Brain microvascular endothelial cell (primary cell): ENCODE measurements around the gene PDP2.
A peak's percentile ranks its signal among the peaks of the same experiment; 100 is the strongest.

Experiments
- DNase-seq: peaks from one replicate; pipeline ENCODE4 v3.0.0-alpha.2; 2020
- H3K27ac ChIP-seq: fragments of 250-450 bp; sonication (Bioruptor Pico); 2 replicates; pipeline ENCODE4 v1.5.1; 2020; ENCODE audit warnings: mild to moderate bottlenecking, moderate library complexity
- H3K27me3 ChIP-seq: fragments of 250-450 bp; sonication (Bioruptor Pico); replicated peaks from 2 replicates; pipeline ENCODE4 v1.5.1; 2020; ENCODE audit warnings: mild to moderate bottlenecking
- H3K36me3 ChIP-seq: fragments of 250-450 bp; sonication (Bioruptor Pico); replicated peaks from 2 replicates; pipeline ENCODE4 v1.5.1; 2020; ENCODE audit warnings: mild to moderate bottlenecking
- H3K4me3 ChIP-seq: 2 replicates; pipeline ENCODE4 v1.5.1; 2011; ENCODE audit warnings: low read depth, mild to moderate bottlenecking, control low read depth, low read length, moderate library complexity
- in situ Hi-C: cut with HindIII; loops from 2 replicates; pipeline ENCODE4 v1.10.0; 2017; ENCODE audit warnings: low sequenced_read_pairs, low pct_ligation_motif_present
- TF ChIP-seq, protein P1 (sequence below): IDR thresholded peaks from 2 replicates; pipeline ENCODE4 v1.5.1; 2011; ENCODE audit warnings: low read depth, mild to moderate bottlenecking, moderate library complexity, low read length, control low read depth, inconsistent platforms; ENCODE audit errors: missing control alignments

The PDP2 gene

DNA sequence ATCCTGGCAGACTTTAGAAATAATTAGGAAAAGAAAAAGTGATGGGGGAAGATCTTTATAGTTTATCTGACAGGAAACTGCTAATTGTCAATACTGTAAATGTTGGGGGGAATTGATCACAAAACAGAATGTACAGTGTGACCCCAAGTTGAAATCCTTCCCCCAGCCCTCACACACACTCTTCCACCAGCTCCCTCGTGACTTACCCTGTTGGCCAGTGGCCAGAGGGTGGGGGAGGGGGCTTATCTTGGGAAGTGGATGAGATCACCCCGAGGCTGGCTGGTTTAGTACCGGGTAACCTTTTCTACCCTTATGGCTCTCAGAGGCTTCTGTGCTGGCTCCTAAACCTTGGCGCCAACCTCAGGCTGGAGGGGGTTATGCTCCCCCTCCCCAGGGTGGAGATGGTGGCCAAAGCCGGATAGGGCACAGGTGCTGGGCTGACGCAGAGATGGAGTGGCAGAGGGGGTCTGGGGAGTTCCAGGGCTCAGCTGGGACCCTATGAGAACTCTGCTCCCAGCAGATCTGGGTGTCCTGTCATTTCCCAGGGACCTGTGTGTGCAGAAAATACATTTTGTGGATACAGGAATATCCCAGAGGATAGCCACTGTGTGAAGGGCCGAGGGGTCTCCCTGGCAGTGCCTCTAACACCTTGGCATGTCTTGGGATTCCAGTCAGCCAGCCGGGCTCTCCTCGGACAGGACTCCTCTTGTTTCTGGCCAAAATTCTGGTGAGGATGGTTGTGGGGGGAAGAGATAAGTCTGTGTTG, 19.8 kb downstream of the PDP2 start:
- in situ Hi-C loops: no loop called here
- DNase-seq: peak; percentile 75
- no peak overlapping the region for H3K27ac ChIP-seq

DNA sequence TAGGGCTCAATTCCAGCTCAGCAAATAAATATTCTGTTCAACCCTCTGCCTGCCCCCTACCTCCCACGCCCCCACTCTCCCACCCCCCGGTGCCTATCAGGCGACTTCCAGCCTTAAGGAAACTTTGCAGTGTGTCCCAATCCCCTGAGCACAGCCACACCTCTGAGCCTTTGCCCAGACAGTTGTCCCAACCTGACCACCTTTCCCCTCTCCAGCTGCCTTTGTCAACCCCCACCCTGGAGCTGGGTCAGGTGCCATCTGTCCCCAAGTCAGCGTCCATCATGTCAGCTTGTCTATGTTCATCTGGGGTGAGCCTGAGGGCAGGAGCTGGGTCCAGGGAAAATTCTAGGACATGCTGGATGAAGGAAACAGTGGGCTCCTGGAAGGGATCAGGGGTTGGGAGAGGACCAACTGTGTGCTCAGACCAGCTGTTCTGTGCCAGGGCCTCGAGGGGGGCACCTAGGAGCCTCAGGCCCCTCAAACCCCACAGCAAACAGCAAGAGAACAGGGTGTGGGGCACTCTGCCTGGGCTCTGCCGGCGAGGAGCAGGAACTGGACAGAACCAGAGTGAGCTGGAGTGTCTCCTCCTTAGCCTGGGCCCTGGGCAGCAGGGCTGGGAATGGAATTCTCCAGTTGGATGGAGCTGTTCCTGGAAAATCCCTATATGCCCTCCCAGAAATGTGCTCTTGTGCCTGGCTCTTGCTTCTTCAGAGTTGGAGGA, 20.6 kb downstream of the PDP2 start:
- no peak for DNase-seq
- H3K27ac ChIP-seq: no peak overlapping the region
- TF ChIP-seq, protein P1, sequence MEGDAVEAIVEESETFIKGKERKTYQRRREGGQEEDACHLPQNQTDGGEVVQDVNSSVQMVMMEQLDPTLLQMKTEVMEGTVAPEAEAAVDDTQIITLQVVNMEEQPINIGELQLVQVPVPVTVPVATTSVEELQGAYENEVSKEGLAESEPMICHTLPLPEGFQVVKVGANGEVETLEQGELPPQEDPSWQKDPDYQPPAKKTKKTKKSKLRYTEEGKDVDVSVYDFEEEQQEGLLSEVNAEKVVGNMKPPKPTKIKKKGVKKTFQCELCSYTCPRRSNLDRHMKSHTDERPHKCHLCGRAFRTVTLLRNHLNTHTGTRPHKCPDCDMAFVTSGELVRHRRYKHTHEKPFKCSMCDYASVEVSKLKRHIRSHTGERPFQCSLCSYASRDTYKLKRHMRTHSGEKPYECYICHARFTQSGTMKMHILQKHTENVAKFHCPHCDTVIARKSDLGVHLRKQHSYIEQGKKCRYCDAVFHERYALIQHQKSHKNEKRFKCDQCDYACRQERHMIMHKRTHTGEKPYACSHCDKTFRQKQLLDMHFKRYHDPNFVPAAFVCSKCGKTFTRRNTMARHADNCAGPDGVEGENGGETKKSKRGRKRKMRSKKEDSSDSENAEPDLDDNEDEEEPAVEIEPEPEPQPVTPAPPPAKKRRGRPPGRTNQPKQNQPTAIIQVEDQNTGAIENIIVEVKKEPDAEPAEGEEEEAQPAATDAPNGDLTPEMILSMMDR: no peak
- no peak overlapping the region for H3K4me3 ChIP-seq
- H3K36me3 ChIP-seq: no peaks in the 10 kb centered on the region
- in situ Hi-C loops: no loop called here
- no peaks in the 10 kb centered on the region for H3K27me3 ChIP-seq

More for the DNA sequence above, 19.8 kb downstream of the PDP2 start:
- Histone ChIP-seq H3K4me3 (no peak overlapping the region), H3K36me3 (no peaks in the 10 kb centered on the region), H3K27me3 (no peaks in the 10 kb centered on the region)
- TF ChIP-seq, protein P1: no peak

DNA sequence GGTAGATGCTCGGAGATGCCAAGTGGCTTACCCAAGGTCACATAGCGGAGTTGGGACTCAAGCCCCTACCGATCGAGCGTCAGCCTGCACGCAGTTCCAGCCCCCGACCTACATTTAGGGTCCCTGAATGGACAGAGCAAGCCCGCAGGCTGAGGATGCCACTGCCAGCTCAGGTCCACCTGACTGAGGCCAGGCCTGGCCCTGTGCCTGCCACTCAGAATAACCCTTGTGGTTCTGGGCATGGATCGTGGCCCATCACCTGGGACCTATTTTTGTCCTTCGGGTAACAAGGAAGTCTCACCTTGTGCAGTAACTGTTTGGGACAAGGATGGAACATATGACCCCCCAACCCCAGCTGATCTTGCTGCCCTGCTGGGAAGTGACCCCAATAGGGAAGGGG, 21.3 kb downstream of the PDP2 start:
- TF ChIP-seq, protein P1: no peak
- H3K27me3 ChIP-seq: no peaks in the 10 kb centered on the region
- H3K4me3 ChIP-seq: no peak overlapping the region
- no peak overlapping the region for H3K27ac ChIP-seq
- H3K36me3 ChIP-seq: no peaks in the 10 kb centered on the region
- in situ Hi-C loops: no loop called here
- DNase-seq: no peak

DNA sequence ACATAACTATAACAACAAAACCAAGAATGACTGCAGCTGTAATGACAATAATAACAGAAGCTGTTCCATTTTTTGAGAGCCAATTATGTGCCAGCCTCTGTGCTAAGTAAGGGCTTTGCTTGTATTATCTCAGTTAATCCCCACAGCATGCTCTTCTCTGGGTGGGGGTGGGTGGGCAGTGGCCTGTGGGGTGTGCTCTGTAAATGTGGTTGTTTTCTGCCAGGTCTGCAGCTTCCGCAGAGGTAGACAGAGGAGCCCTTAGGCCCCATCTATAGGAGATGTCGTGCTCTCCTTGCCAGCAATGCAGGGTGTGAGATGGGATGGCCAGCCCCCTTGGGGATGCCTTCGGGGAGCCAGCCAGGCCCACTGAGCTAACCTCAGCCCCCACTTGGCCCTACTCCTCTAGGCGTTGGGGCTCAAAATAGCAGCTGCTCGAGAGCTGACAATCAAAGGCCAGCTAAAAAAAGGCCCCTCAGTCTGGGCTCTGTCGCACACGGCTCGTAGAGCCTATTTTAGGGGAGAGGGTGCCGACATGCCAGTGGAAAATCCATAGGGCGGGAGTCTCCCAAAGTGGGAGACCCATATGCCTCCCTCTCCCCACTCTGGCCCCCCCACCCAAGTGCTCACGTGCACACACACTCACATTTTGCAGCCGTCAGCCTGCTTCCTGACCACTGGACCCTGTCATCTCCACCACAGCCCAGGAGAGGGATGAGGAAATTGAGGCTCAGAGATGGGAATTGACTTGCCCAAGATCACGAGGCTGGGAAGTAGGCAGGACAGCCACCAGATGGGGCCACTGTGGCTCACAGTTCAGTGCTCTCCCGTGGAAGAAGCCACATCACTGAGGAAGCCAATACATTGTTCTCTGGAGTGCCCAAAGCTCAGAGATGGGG, 22.6 kb downstream of the PDP2 start:
- no peak overlapping the region for H3K27ac ChIP-seq
- no peaks in the 10 kb centered on the region for H3K36me3 ChIP-seq
- TF ChIP-seq, protein P1: no peak
- H3K27me3 ChIP-seq: peaks cover 2% of the 10 kb centered on the region
- DNase-seq: no peak
- no peak overlapping the region for H3K4me3 ChIP-seq
- in situ Hi-C loops: no loop called here

DNA sequence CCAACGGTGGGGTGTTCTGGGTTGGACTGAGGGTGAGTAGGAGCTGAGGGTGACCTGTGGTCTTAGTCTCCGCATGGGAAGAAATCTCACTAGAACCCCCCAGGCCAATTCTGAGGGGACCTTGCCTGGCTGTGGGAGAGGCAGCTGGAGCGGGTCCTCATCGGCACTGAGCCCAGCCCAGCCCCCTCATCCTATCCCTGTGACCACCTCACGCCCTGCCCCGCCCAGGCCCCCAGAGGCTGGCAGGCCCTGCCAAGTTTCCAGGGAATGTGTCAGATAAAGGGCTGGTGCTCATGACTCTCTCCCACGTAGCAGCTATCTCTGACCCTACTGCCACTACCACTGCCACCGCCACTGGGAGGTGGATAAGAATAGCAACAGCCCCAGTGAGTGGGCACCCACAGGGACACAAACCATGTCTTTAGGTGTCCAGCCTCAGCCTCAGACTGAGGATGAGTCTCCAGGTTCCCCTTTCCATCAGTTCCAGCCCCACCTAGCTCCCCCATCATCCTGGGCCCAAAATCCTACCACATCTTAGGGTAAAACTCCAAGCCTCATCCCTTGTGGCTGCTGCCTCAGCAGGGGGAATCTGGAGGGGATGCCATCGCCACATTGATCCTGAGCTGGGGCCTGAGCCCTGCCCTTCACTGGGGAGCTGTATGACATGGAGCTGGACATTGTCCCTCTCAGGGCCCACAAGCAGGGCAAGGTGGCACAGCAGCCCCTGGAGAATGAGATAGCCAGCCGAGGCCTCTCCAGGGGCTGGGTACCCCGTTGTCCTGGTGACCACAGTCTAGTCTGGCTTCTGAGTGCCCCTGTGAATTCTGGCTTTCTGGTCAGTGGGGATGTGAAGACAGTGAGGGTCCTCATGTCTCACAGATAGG, 23.5 kb downstream of the PDP2 start:
- Histone ChIP-seq H3K27ac (no peak overlapping the region), H3K4me3 (no peak overlapping the region), H3K27me3 (peaks cover 2% of the 10 kb centered on the region), H3K36me3 (no peaks in the 10 kb centered on the region)
- in situ Hi-C loops: no loop called here
- DNase-seq: no peak
- TF ChIP-seq, protein P1: no peak
